Fibroblast of mammary gland (primary cell): ENCODE measurements around the gene CORO7.
"Not testable (repeated sequence)": the region's sequence is repeated elsewhere in the genome, so short reads cannot be mapped to it uniquely, and the experiment has no call there.

Experiments used
- DNase-seq: peaks from one replicate; pipeline ENCODE4 v3.0.0-alpha.2; 2010; ENCODE audit warnings: low read depth
- H3K4me3 ChIP-seq: 2 replicates; pipeline ENCODE4 v1.5.1; 2011; ENCODE audit warnings: low read depth, mild to moderate bottlenecking, low read length, moderate library complexity; ENCODE audit not compliant: control insufficient read depth
- CTCF ChIP-seq: conservative IDR thresholded peaks from 2 replicates; pipeline ENCODE4 v1.5.1; 2011; ENCODE audit warnings: low read depth, low read length, inconsistent platforms; ENCODE audit not compliant: control insufficient read depth, insufficient read depth

The CORO7 gene

GRCh38 chr16:4402439-4403132, 13.8 kb downstream of the CORO7 start:
- TF ChIP-seq CTCF: peak; percentile 54
- peak; percentile 68 for DNase-seq
- H3K4me3 ChIP-seq: peak overlapping the region; percentile 5

GRCh38 chr16:4401510-4401909, 14.9 kb downstream of the CORO7 start:
- H3K4me3 ChIP-seq: no peak overlapping the region
- no peak for DNase-seq
- no peak for TF ChIP-seq CTCF

GRCh38 chr16:4401094-4401501, 15.3 kb downstream of the CORO7 start:
- TF ChIP-seq CTCF: no peak
- no peak for DNase-seq

GRCh38 chr16:4399001-4399730, 17.2 kb downstream of the CORO7 start:
- no peak overlapping the region for H3K4me3 ChIP-seq
- no peak for DNase-seq
- TF ChIP-seq CTCF: no peak

More at GRCh38 chr16:4401094-4401501, 15.3 kb downstream of the CORO7 start:
- H3K4me3 ChIP-seq: no peak overlapping the region

- DNase-seq: no peak
- no peak for TF ChIP-seq CTCF
- H3K4me3 ChIP-seq: no peak overlapping the region
Observed at GRCh38 chr16:4395055-4395726, 21.2 kb downstream of the CORO7 start.

GRCh38 chr16:4393850-4394249, 22.5 kb downstream of the CORO7 start:
- not testable (repeated sequence) for H3K4me3 ChIP-seq, DNase-seq

- TF ChIP-seq CTCF: no peak
- peak; percentile 82 for DNase-seq
- H3K4me3 ChIP-seq: no peak overlapping the region
Observed at GRCh38 chr16:4393240-4393600, 23.2 kb downstream of the CORO7 start.
